GM23338 (cell line): ENCODE measurements around the gene PTGFR. TPM values are rescaled to one million over a fixed set of nuclear protein-coding genes. Genes with fewer than 3 reads are reported as not detected.

Experiments used
- ATAC-seq: fragments of 200-7000 bp; cut with Tn5 transposase; 3 replicates; pipeline ENCODE4 v1.9.1; 2020
- DNase-seq: peaks from one replicate; pipeline ENCODE4 v3.0.0-alpha.2; 2015; ENCODE audit warnings: low spot score
- H2AFZ ChIP-seq: fragments of 200-600 bp; sonication (generic); 2 replicates; pipeline ENCODE4 v1.8.0; 2016; ENCODE audit warnings: antibody characterized with exemption, mild to moderate bottlenecking, moderate library complexity
- H3F3A ChIP-seq: fragments of 200-600 bp; sonication (generic); replicated peaks from 2 replicates; pipeline ENCODE4 v1.8.0; 2017; ENCODE audit warnings: antibody characterized with exemption, mixed run types, low read depth
- H3K27ac ChIP-seq: fragments of 200-600 bp; sonication (generic); 2 replicates; pipeline ENCODE4 v1.6.1; 2016; ENCODE audit warnings: low read depth
- H3K27me3 ChIP-seq: fragments of 200-600 bp; sonication (generic); 2 replicates; pipeline ENCODE4 v1.8.0; 2016; ENCODE audit warnings: mild to moderate bottlenecking, mixed run types, moderate library complexity; ENCODE audit not compliant: insufficient read depth
- H3K36me3 ChIP-seq: fragments of 200-600 bp; sonication (generic); 2 replicates; pipeline ENCODE4 v1.8.0; 2016; ENCODE audit warnings: mild to moderate bottlenecking; ENCODE audit not compliant: insufficient read depth
- H3K4me1 ChIP-seq: fragments of 200-600 bp; sonication (generic); 2 replicates; pipeline ENCODE4 v1.8.0; 2016; ENCODE audit warnings: mild to moderate bottlenecking, moderate library complexity; ENCODE audit not compliant: insufficient read depth
- H3K4me2 ChIP-seq: fragments of 200-600 bp; sonication (generic); 2 replicates; pipeline ENCODE4 v1.7.1; 2017; ENCODE audit warnings: mixed run types
- H3K4me3 ChIP-seq: fragments of 200-600 bp; sonication (generic); 2 replicates; pipeline ENCODE4 v1.6.1; 2016; ENCODE audit warnings: mixed run types
- H3K79me2 ChIP-seq: fragments of 200-600 bp; sonication (generic); replicated peaks from 2 replicates; pipeline ENCODE4 v1.8.0; 2017; ENCODE audit warnings: mild to moderate bottlenecking; ENCODE audit not compliant: insufficient read depth
- H3K9me2 ChIP-seq: fragments of 200-600 bp; sonication (generic); 2 replicates; pipeline ENCODE4 v1.8.0; 2017; ENCODE audit not compliant: insufficient read depth
- H4K20me1 ChIP-seq: fragments of 200-600 bp; sonication (generic); replicated peaks from 2 replicates; pipeline ENCODE4 v1.8.0; 2017; ENCODE audit warnings: mild to moderate bottlenecking; ENCODE audit not compliant: insufficient read depth
- H3K27ac Mint-ChIP-seq: 2 replicates; pipeline ENCODE4 v1.8.0; 2020; ENCODE audit warnings: inconsistent platforms, mild to moderate bottlenecking, moderate library complexity, mixed read lengths
- H3K27me3 Mint-ChIP-seq: 3 replicates; pipeline ENCODE4 v1.8.0; 2022; ENCODE audit warnings: low read depth, mild to moderate bottlenecking, moderate library complexity, mixed read lengths, inconsistent platforms; ENCODE audit not compliant: insufficient read depth, poor library complexity
- H3K36me3 Mint-ChIP-seq: 3 replicates; pipeline ENCODE4 v1.8.0; 2021; ENCODE audit warnings: low read depth, mild to moderate bottlenecking, inconsistent platforms, moderate library complexity, mixed read lengths
- H3K4me1 Mint-ChIP-seq: 3 replicates; pipeline ENCODE4 v1.8.0; 2020; ENCODE audit warnings: mild to moderate bottlenecking, inconsistent platforms, mixed read lengths
- H3K4me3 Mint-ChIP-seq: 3 replicates; pipeline ENCODE4 v1.8.0; 2021; ENCODE audit warnings: moderate library complexity, mild to moderate bottlenecking, inconsistent platforms, mixed read lengths
- H3K9me3 Mint-ChIP-seq: 3 replicates; pipeline ENCODE4 v1.8.0; 2020; ENCODE audit warnings: moderate library complexity, mild to moderate bottlenecking, inconsistent platforms, mixed read lengths
- CREB1 ChIP-seq: fragments of 250-450 bp; sonication (Bioruptor Pico); IDR thresholded peaks from 2 replicates; pipeline ENCODE4 v1.5.0; 2020; ENCODE audit warnings: low read depth, mild to moderate bottlenecking, moderate library complexity
- polyA plus RNA-seq: library from polyadenylated mRNA; unstranded; fragments of >200 nt; fragmentation: Nextera tagmentation; extraction: Ambion mirVana; gene quantifications from 2 replicates; pipeline ENCODE4 v1.2.1, GENCODE V29; 2016
- total RNA-seq: library from RNA; depleted of rRNA; stranded (reverse); fragments of >200 nt; shearing (Covaris generic); gene quantifications from 2 replicates; pipeline ENCODE4 v1.2.3, GENCODE V29; 2014
- TF ChIP-seq, protein P1 (sequence below): fragments of 250-450 bp; sonication (Bioruptor Pico); IDR thresholded peaks from 2 replicates; pipeline ENCODE4 v1.5.0; 2020; ENCODE audit warnings: mild to moderate bottlenecking, moderate library complexity
- TF ChIP-seq, protein P2 (sequence below), 2 experiments: fragments of 200-600 bp in 1 of 2; sonication (generic) in 1 of 2; conservative IDR thresholded peaks; 2 replicates each; pipeline versions ENCODE4 v1.5.1 to v1.6.1; 2016 to 2017; ENCODE audit warnings: antibody characterized with exemption in 2 of 2, low read depth in 2 of 2, mild to moderate bottlenecking in 2 of 2, moderate library complexity in 1 of 2

The PTGFR gene
- total and polyA plus RNA-seq, 2 experiments from 2014 or later = 0.24 TPM; not detected in 1

DNA sequence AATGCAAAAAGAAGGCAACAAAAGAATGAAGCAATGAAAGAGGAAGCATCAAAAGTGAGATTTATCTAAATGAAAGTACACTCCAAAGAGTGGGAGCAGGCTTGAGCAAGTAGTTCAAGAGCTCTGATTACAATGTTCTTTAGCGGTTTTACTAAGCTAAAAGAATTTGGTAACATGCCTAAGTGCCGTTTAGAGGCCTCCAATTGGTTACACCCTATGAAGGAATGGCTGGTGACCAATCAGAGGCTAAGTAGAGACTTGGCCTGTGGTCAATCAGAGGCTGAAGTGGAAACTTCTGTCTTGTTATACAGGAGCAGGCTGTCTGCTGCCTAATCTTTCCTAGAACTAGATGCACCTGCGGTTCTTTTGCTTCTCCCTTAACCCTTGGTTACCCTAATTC, 59.1 kb downstream of the PTGFR start (continued):
- TF ChIP-seq, protein P1, sequence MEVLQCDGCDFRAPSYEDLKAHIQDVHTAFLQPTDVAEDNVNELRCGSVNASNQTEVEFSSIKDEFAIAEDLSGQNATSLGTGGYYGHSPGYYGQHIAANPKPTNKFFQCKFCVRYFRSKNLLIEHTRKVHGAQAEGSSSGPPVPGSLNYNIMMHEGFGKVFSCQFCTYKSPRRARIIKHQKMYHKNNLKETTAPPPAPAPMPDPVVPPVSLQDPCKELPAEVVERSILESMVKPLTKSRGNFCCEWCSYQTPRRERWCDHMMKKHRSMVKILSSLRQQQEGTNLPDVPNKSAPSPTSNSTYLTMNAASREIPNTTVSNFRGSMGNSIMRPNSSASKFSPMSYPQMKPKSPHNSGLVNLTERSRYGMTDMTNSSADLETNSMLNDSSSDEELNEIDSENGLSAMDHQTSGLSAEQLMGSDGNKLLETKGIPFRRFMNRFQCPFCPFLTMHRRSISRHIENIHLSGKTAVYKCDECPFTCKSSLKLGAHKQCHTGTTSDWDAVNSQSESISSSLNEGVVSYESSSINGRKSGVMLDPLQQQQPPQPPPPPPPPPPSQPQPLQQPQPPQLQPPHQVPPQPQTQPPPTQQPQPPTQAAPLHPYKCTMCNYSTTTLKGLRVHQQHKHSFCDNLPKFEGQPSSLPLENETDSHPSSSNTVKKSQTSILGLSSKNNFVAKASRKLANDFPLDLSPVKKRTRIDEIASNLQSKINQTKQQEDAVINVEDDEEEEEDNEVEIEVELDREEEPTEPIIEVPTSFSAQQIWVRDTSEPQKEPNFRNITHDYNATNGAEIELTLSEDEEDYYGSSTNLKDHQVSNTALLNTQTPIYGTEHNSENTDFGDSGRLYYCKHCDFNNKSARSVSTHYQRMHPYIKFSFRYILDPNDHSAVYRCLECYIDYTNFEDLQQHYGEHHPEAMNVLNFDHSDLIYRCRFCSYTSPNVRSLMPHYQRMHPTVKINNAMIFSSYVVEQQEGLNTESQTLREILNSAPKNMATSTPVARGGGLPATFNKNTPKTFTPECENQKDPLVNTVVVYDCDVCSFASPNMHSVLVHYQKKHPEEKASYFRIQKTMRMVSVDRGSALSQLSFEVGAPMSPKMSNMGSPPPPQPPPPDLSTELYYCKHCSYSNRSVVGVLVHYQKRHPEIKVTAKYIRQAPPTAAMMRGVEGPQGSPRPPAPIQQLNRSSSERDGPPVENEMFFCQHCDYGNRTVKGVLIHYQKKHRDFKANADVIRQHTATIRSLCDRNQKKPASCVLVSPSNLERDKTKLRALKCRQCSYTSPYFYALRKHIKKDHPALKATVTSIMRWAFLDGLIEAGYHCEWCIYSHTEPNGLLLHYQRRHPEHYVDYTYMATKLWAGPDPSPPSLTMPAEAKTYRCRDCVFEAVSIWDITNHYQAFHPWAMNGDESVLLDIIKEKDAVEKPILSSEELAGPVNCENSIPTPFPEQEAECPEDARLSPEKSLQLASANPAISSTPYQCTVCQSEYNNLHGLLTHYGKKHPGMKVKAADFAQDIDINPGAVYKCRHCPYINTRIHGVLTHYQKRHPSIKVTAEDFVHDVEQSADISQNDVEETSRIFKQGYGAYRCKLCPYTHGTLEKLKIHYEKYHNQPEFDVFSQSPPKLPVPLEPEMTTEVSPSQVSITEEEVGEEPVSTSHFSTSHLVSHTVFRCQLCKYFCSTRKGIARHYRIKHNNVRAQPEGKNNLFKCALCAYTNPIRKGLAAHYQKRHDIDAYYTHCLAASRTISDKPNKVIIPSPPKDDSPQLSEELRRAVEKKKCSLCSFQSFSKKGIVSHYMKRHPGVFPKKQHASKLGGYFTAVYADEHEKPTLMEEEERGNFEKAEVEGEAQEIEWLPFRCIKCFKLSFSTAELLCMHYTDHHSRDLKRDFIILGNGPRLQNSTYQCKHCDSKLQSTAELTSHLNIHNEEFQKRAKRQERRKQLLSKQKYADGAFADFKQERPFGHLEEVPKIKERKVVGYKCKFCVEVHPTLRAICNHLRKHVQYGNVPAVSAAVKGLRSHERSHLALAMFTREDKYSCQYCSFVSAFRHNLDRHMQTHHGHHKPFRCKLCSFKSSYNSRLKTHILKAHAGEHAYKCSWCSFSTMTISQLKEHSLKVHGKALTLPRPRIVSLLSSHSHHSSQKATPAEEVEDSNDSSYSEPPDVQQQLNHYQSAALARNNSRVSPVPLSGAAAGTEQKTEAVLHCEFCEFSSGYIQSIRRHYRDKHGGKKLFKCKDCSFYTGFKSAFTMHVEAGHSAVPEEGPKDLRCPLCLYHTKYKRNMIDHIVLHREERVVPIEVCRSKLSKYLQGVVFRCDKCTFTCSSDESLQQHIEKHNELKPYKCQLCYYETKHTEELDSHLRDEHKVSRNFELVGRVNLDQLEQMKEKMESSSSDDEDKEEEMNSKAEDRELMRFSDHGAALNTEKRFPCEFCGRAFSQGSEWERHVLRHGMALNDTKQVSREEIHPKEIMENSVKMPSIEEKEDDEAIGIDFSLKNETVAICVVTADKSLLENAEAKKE (CRISPR knock-in tag) = no peak
- TF ChIP-seq, protein P2, sequence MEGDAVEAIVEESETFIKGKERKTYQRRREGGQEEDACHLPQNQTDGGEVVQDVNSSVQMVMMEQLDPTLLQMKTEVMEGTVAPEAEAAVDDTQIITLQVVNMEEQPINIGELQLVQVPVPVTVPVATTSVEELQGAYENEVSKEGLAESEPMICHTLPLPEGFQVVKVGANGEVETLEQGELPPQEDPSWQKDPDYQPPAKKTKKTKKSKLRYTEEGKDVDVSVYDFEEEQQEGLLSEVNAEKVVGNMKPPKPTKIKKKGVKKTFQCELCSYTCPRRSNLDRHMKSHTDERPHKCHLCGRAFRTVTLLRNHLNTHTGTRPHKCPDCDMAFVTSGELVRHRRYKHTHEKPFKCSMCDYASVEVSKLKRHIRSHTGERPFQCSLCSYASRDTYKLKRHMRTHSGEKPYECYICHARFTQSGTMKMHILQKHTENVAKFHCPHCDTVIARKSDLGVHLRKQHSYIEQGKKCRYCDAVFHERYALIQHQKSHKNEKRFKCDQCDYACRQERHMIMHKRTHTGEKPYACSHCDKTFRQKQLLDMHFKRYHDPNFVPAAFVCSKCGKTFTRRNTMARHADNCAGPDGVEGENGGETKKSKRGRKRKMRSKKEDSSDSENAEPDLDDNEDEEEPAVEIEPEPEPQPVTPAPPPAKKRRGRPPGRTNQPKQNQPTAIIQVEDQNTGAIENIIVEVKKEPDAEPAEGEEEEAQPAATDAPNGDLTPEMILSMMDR (conservative IDR thresholded peaks at IDR 0.05; ENCODE audit: low read depth in 2 of 2) = no peak

GRCh38 chr1:78553859-78554258, 63.1 kb downstream of the PTGFR start:
- peak; percentile 41; the same call in 1 of the 3 replicates for ATAC-seq
- peaks cover 4% of the 10 kb centered on the region for H3K9me2 ChIP-seq
- TF ChIP-seq CREB1 = no peak
- TF ChIP-seq, protein P2 (conservative IDR thresholded peaks at IDR 0.05; ENCODE audit: low read depth in 2 of 2) = peak; percentile 54 to 70
- Mint-ChIP-seq H3K9me3 (peaks cover 44% of the 10 kb centered on the region), H3K27ac (no peak overlapping the region), H3K27me3 (peaks cover 2% of the 10 kb centered on the region), H3K4me3 (no peak overlapping the region), H3K4me1 (no peaks in the 10 kb centered on the region), H3K36me3 (peaks cover 15% of the 10 kb centered on the region; the same call in 2 of the 3 replicates)
- peak overlapping the region; percentile 59; the same call in 1 of the 2 replicates for H2AFZ ChIP-seq
- H3K4me3 ChIP-seq = no peak overlapping the region
- H3K4me1 ChIP-seq = no peaks in the 10 kb centered on the region
- H4K20me1 ChIP-seq = no peaks in the 10 kb centered on the region
- no peaks in the 10 kb centered on the region for H3F3A ChIP-seq
- H3K79me2 ChIP-seq = no peaks in the 10 kb centered on the region
- peak; percentile 69 for DNase-seq
- H3K36me3 ChIP-seq = no peaks in the 10 kb centered on the region
- no peak overlapping the region for H3K4me2 ChIP-seq
- no peak overlapping the region for H3K27ac ChIP-seq
- H3K27me3 ChIP-seq = no peaks in the 10 kb centered on the region
